Rectal smooth muscle tissue (tissue), 1 donor: ENCODE data around the gene MPIG6B.

Experiments
- H3K27ac ChIP-seq: one replicate; pipeline ENCODE4 v1.7.0; 2013; ENCODE audit warnings: low read depth, low read length, inconsistent platforms
- H3K27me3 ChIP-seq: one replicate; pipeline ENCODE4 v1.7.0; 2013; ENCODE audit warnings: low read length; ENCODE audit not compliant: control insufficient read depth, insufficient read depth
- H3K36me3 ChIP-seq: one replicate; pipeline ENCODE4 v1.7.0; 2013; ENCODE audit warnings: low read length; ENCODE audit not compliant: control insufficient read depth, insufficient read depth
- H3K4me1 ChIP-seq: one replicate; pipeline ENCODE4 v1.7.0; 2013; ENCODE audit warnings: low read length; ENCODE audit not compliant: control insufficient read depth, insufficient read depth
- H3K4me3 ChIP-seq: one replicate; pipeline ENCODE4 v1.7.0; 2013; ENCODE audit warnings: low read length
- H3K9ac ChIP-seq: one replicate; pipeline ENCODE4 v1.7.0; 2013; ENCODE audit warnings: low read length

MPIG6B gene

DNA sequence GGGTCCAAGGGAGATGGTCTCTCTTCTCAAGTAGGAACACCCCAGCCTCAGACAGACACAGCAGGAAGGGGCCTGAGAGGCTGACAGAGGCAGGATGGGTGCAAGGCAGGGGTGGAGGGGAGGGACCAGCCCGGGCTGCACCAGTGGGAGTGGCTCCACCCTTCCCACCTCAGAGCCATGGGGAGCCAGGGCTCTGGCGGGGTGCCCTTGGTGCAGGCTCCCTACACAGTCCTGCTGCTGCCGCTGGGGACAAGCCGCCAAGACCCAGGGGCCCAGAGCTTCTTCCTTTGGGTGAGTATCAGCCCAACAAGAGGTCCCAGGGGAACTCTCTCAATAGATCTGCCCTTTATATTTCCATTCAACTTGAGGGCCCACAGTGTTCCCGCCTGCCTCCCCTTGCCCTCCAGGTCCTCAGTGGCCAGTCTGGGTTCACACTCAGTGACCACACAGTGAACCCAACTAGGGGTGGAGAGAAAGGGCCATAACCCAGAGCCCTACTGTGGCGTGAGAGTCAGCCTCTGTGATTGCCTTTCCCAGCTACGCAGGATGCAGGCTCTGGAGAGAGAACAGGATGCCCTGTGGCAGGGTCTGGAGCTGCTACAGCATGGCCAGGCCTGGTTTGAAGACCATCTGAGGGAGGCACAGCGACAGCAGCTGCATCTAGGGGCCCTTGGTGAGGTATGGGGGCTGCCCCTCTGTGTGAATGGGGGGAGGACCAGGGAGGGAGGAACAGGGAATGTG, 39.9 kb downstream of the MPIG6B start:
- H3K4me1 ChIP-seq, result no peaks in the 10 kb centered on the region

DNA sequence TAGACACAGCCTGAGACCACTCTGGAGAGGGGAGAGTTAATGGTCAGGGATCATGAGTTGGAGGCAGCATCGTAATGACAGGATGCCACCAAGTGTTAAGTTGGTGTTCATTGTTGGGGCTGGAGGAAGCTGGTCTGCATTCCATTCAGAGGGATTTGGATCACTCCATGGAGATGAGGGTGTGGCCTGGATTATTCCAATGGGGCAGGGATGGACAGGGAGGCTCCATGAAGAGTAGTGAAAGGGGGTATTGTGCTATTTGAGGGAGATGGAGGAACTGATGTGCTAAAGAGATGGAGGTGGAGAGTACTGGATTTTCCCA, 40.4 kb downstream of the MPIG6B start:
- no peak overlapping the region for H3K4me3 ChIP-seq
- no peak overlapping the region for H3K27ac ChIP-seq
- no peaks in the 10 kb centered on the region for H3K4me1 ChIP-seq
- no peaks in the 10 kb centered on the region for H3K36me3 ChIP-seq
- no peaks in the 10 kb centered on the region for H3K27me3 ChIP-seq
- H3K9ac ChIP-seq, result no peak overlapping the region

More for the DNA sequence above, 39.9 kb downstream of the MPIG6B start:
- H3K36me3 ChIP-seq, result no peaks in the 10 kb centered on the region
- H3K4me3 ChIP-seq, result no peak overlapping the region
- H3K27ac ChIP-seq, result no peak overlapping the region
- no peaks in the 10 kb centered on the region for H3K27me3 ChIP-seq
- H3K9ac ChIP-seq, result no peak overlapping the region

DNA sequence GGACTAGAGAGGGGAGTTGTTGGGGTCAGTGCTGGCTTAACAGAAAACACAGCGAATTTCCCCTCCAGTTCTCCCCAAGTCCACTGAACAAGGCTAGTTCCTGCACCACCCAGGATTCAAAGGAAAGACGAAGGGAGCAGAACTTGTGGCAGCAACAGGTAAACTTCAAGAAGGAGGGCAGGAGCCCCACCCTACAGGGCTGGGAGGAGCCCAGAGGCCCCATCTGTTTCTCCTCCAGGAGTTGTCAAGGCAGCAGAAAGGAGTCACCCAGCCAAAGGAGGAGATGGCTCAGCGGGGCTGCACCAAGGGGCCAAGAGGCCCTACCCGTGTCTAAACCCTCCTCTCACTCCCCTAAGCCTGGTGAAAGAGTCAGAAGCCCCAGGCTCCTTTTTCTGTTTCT, 41.0 kb downstream of the MPIG6B start:
- H3K4me3 ChIP-seq, result no peak overlapping the region
- no peak overlapping the region for H3K9ac ChIP-seq
- H3K4me1 ChIP-seq, result no peaks in the 10 kb centered on the region
- H3K36me3 ChIP-seq, result no peaks in the 10 kb centered on the region
- no peaks in the 10 kb centered on the region for H3K27me3 ChIP-seq
- H3K27ac ChIP-seq, result no peak overlapping the region

DNA sequence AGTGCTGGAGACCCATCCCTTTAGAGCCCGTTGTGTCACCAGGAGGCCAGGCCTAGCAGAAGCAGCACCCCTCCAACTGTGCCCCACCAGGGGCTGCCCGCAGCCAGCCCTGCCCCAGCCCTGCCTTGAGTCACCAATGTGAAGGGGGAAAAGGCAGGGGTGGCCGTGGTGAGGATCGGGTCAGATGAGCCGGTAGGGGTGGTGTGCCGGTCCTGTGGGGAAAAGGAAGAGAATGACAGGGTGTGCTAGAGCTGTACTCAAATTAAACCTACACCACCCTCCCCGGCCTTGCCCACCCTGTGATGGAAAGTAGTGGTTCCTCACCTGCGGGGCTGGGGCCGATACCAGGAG, 42.4 kb downstream of the MPIG6B start:
- H3K27me3 ChIP-seq, result no peaks in the 10 kb centered on the region
- no peak overlapping the region for H3K9ac ChIP-seq
- H3K36me3 ChIP-seq, result no peaks in the 10 kb centered on the region
- no peaks in the 10 kb centered on the region for H3K4me1 ChIP-seq
- no peak overlapping the region for H3K4me3 ChIP-seq
- no peak overlapping the region for H3K27ac ChIP-seq

DNA sequence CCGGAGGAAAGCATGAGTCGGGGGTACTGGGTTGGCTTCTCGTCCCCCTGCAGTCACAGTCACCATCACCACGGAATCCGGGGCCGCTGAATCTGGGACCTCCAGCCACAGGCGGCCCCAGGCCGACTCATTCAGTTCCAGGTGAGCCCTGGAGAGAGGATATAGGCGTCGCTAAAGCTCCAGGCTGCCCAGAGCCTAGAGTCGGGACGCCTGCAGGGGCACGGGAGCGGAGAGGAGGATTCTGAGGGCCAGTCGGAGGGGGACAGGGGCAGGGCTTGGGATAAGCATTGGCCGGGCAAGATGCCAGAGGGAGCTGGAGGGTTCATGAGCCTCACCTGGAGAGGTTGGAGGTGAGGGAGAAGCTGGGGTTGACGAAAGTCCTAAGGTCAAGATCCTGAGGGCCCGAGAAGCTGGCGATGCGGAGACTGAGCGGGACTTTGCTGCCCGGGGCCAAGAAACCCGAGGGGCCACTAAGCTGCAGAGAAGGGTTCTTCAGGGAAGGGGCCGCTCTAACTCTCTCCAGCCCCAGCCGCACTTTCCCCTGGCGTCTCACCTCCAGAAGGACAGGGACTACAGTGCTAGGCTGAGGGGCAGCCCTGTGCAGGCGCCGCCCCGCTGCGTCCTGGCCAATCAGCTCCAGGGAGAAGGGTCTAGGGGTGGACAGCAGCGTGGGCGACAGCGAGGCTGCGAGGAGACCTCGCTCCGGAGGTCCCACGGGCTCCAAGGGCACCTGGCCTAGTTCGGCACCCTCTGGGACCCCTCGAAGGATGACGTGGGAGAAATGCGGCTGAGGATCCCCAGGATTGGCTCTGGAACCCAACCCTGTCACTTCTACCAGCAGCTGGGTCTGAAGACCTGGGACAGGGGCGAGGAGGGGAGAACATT, 43.0 kb downstream of the MPIG6B start:
- Histone ChIP-seq H3K36me3 (no peaks in the 10 kb centered on the region), H3K27me3 (no peaks in the 10 kb centered on the region), H3K4me3 (peak overlapping the region; percentile 18), H3K4me1 (no peaks in the 10 kb centered on the region), H3K27ac (no peak overlapping the region), H3K9ac (no peak overlapping the region)

DNA sequence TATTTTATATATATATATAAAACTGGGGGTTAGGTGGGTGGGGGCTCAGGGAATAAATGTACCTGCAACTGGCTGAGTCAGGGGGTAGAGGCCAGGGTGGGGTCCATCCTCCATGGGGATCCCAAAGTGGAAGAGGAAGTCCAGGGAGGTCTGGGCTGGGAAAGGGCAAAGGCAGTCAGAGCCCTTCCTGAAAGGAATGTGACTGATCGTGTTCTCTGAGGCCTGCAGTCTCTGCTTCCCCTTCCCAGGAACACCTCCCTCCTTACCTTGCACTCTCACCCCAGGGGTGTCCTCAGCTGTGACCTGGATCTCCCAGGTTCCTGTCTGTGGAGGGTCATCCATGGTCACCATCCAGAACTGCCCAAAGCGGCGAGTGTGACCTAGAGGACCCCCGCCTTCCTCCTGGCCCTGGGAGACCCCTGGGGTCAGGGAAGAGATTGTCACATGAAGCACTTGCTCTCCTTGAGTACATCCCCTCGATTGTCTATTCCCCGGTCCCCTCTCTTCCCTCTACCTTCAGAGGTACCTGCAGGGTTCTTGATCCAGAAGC, 44.0 kb downstream of the MPIG6B start:
- Histone ChIP-seq H3K36me3 (no peaks in the 10 kb centered on the region), H3K27ac (no peak overlapping the region), H3K4me3 (no peak overlapping the region), H3K9ac (no peak overlapping the region), H3K27me3 (no peaks in the 10 kb centered on the region), H3K4me1 (no peaks in the 10 kb centered on the region)

DNA sequence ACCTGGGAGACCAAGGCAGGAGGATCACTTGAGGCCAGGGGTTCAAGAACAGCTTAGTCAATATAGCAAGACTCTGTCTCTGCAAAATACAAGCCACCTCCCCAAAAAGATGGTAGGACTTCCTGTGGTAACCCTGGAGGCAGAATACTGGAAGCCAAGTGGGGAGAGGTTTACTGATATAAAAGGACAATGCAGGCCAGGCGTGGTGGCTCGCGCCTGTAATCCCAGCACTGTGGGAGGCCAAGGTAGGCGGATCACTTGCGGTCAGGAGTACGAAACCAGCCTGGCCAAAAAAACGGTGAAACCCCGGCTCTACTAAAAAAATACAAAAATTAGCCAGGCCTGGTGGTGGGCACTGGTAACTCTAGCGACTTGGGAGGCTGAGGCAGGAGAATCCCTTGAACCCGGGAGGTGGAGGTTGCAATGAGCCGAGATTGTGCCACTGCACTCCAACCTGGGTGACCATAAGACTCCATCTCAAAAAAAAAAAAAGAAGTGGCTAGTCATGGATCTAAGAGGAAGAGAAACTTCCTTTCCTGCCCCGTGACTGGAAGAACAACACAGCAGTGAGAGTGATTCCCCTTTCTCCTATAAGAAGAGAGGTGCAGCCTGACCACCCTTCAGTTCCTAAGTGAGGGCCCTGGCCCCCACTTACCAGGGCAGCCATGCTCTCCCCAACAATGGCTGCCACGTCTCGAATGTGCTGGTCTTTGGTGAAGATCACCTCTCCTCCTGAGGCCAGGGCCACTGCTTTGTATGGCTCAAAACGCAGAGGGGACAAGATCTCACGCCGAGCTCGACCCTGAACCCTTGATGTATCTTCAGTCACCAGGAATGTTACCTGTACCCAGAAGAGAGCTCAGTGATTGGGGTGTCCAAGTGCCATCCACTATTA, 45.4 kb downstream of the MPIG6B start:
- H3K9ac ChIP-seq, result no peak overlapping the region
- no peak overlapping the region for H3K4me3 ChIP-seq
- no peak overlapping the region for H3K27ac ChIP-seq
- H3K27me3 ChIP-seq, result no peaks in the 10 kb centered on the region
- H3K4me1 ChIP-seq, result no peaks in the 10 kb centered on the region
- H3K36me3 ChIP-seq, result no peaks in the 10 kb centered on the region

DNA sequence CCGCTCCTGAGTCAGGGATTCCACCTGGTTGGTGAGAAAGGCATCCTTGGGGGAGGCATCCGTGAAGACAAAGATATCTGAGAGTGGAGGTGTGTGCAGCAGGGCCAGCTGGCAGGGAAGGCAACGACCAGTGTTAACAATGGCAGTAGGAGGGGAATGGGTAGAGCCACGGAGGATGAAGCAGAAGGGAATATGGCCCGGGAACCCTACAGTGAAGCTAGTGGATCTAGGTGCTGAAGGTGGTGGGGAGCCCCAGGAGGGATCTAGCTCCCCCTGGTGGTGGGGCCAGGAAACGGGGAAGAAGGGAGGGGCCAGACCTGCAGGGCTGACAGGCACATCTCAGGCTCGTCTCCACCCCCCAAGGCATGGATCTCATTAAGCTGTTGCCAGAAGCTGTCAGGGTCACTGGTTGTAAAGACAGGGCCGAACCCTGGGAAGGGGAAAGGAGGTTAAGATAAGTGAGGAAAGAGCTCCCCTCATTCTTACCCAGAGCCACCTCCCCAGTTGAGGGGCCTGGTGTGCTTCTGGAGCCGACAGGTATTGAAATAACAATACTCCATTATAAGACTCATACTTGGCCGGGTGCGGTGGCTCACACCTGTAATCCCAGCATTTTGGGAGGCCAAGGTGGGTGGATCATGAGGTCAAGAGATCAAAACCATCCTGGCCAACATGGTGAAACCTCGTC, 46.7 kb downstream of the MPIG6B start:
- Histone ChIP-seq H3K27me3 (no peaks in the 10 kb centered on the region), H3K9ac (no peak overlapping the region), H3K36me3 (no peaks in the 10 kb centered on the region), H3K4me3 (no peak overlapping the region), H3K4me1 (no peaks in the 10 kb centered on the region), H3K27ac (no peak overlapping the region)

DNA sequence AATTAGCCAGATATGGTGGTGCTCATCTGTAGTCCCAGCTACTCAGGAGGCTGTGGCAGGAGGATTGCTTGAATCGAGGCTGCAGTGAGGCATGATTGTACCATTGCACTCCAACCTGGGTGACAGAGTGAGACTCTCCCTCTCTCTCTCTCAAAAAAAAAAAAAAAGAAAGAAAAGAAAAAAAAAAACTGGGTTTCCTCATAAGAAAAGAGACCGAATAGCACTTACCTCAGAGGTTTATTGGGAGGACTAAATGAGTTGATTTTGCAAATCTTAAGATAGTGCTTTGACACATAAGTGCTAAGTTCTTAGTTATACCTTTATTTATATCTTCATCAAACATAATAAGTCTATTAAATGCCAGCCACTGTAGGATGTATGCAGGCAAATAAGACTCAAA, 47.7 kb downstream of the MPIG6B start:
- Histone ChIP-seq H3K4me3 (no peak overlapping the region), H3K36me3 (no peaks in the 10 kb centered on the region), H3K27ac (no peak overlapping the region), H3K4me1 (no peaks in the 10 kb centered on the region), H3K9ac (no peak overlapping the region), H3K27me3 (no peaks in the 10 kb centered on the region)

DNA sequence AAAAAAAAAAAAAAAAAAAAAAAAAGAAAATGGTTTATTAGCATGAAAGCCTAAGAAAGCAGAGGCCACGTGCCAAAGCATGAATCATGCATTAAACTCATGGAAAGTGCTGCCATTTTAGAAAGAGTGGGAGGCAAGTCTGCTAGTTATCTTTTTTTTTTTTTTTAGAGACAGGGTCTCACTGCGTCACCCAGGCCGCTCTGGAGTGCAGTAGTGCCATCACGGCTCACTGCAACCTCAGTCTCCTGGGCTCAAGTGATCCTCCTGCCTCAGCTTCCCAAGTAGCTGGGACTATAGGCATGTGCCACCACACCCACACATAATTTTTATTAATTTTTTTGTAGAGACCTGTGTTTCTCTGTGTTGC, 48.8 kb downstream of the MPIG6B start:
- Histone ChIP-seq H3K9ac (no peak overlapping the region), H3K36me3 (no peaks in the 10 kb centered on the region), H3K27ac (no peak overlapping the region), H3K4me1 (no peaks in the 10 kb centered on the region), H3K4me3 (no peak overlapping the region), H3K27me3 (no peaks in the 10 kb centered on the region)

DNA sequence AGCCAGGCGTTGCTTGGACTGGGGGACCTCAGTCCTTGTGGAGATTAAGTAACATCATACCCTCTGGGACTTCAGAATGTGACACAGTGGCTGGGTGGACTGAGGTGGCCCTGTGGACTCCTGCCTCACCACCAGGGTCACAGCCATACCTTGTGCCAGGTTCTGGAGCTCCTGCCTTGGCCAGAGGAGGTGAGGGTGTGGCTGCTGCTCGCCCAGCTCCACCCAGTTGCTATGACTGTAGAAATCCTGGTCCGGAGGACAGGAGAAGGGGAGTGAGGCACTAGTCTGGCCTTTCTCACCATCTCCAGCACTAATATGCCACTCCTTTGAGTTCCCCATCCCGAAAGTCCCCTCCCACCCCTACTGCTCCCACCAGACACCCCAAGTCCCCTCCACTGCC, 52.0 kb downstream of the MPIG6B start:
- H3K27ac ChIP-seq, result no peak overlapping the region
- H3K4me3 ChIP-seq, result no peak overlapping the region
- no peaks in the 10 kb centered on the region for H3K4me1 ChIP-seq
- H3K36me3 ChIP-seq, result peaks cover 3% of the 10 kb centered on the region
- no peak overlapping the region for H3K9ac ChIP-seq
- no peaks in the 10 kb centered on the region for H3K27me3 ChIP-seq
